ENCODE measurements around the gene NAGPA. TPM values are rescaled to one million over a fixed set of nuclear protein-coding genes. Genes with fewer than 3 reads are reported as not detected.
A peak's percentile ranks its signal among the peaks of the same experiment; 100 is the strongest.

Gene NAGPA
- total RNA-seq, 4 donors from 2014 or later: 19.6 to 34.7 (median 26.0) TPM

- H3K4me1 ChIP-seq: peaks cover 0 to 24% (median 10%) of the 10 kb centered on the region in 3 donors
- WGBS, 2 donors: 46 to 48% methylated on average over 7 of the region's 7 CpGs
- H3K9me3 ChIP-seq: no peaks in the 10 kb centered on the region
- no peaks in the 10 kb centered on the region for H3K27me3 ChIP-seq
- intact Hi-C loops (cut with DNase I): no loop called here
- no peak for DNase-seq
- no peak for TF ChIP-seq POLR2A (IDR thresholded peaks at IDR 0.05)
- TF ChIP-seq CTCF (IDR thresholded peaks at IDR 0.05): no peak
- peaks cover 0 to 31% (median 0%) of the 10 kb centered on the region in 3 donors for H3K36me3 ChIP-seq
- H3K4me3 ChIP-seq: peak overlapping the region; percentile 58 to 84 (median 82)
- H3K27ac ChIP-seq: peak overlapping the region; percentile 69 to 86 (median 79)
Measured at GRCh38 chr16:5071341-5071680, 37.6 kb upstream of the NAGPA start.

GRCh38 chr16:5070431-5071186 lies 36.9 kb upstream of the NAGPA start:
- intact Hi-C loops (cut with DNase I): no loop called here
- Histone ChIP-seq H3K9me3 (no peaks in the 10 kb centered on the region), H3K4me1 (peaks cover 0 to 29% (median 10%) of the 10 kb centered on the region in 3 donors), H3K36me3 (peaks cover 0 to 24% (median 0%) of the 10 kb centered on the region in 3 donors), H3K27ac (peak overlapping the region in 3 of 4 donors; percentile 78 to 86 (median 80)), H3K27me3 (no peaks in the 10 kb centered on the region), H3K4me3 (no peak overlapping the region)
- no peak for DNase-seq
- 78 to 90% methylated on average over 8 to 14 of the region's 15 CpGs for WGBS, 2 donors
- no peak for TF ChIP-seq CTCF (IDR thresholded peaks at IDR 0.05)
- no peak for TF ChIP-seq POLR2A (IDR thresholded peaks at IDR 0.05)

GRCh38 chr16:5069854-5070253 lies 36.1 kb upstream of the NAGPA start:
- peaks cover 0 to 16% (median 0%) of the 10 kb centered on the region in 3 donors for H3K36me3 ChIP-seq
- no peak for DNase-seq
- 86 to 100% methylated on average over 1 to 7 of the region's 9 CpGs for WGBS, 2 donors
- TF ChIP-seq POLR2A (IDR thresholded peaks at IDR 0.05) (no peak), CTCF (IDR thresholded peaks at IDR 0.05) (no peak)
- intact Hi-C loops (cut with DNase I): no loop called here
- H3K9me3 ChIP-seq: no peaks in the 10 kb centered on the region
- no peak overlapping the region for H3K4me3 ChIP-seq
- no peak overlapping the region for H3K27ac ChIP-seq
- H3K27me3 ChIP-seq: no peaks in the 10 kb centered on the region
- peaks cover 0 to 37% (median 10%) of the 10 kb centered on the region in 3 donors for H3K4me1 ChIP-seq

- 69 to 83% methylated on average over 4 to 9 of the region's 9 CpGs for WGBS, 2 donors
- H3K9me3 ChIP-seq: no peaks in the 10 kb centered on the region
- H3K36me3 ChIP-seq: peaks cover 0 to 8% (median 0%) of the 10 kb centered on the region in 3 donors
- H3K4me3 ChIP-seq: no peak overlapping the region
- no peaks in the 10 kb centered on the region for H3K27me3 ChIP-seq
- peaks cover 0 to 39% (median 10%) of the 10 kb centered on the region in 3 donors for H3K4me1 ChIP-seq
- intact Hi-C loops (cut with DNase I): no loop called here
- no peak for DNase-seq
- no peak overlapping the region for H3K27ac ChIP-seq
- TF ChIP-seq POLR2A (IDR thresholded peaks at IDR 0.05) (no peak), CTCF (IDR thresholded peaks at IDR 0.05) (no peak)
Measured at GRCh38 chr16:5069048-5069447, 35.3 kb upstream of the NAGPA start.

- 59 to 64% methylated on average over 6 of the region's 6 CpGs for WGBS, 2 donors
- intact Hi-C loops (cut with DNase I): no loop called here
- Histone ChIP-seq H3K27me3 (no peaks in the 10 kb centered on the region), H3K36me3 (no peaks in the 10 kb centered on the region), H3K4me1 (peaks cover 0 to 22% (median 0%) of the 10 kb centered on the region in 3 donors), H3K9me3 (no peaks in the 10 kb centered on the region), H3K27ac (no peak overlapping the region), H3K4me3 (no peak overlapping the region)
- TF ChIP-seq POLR2A (IDR thresholded peaks at IDR 0.05) (no peak), CTCF (IDR thresholded peaks at IDR 0.05) (no peak)
- DNase-seq: no peak
Measured at GRCh38 chr16:5066511-5066910, 32.8 kb upstream of the NAGPA start.

Data from esophagus squamous epithelium (tissue), 5 donors.